GM18526 (cell line): ENCODE data around the gene EYA4.

ENCODE experiments used
- POLR2A ChIP-seq: IDR thresholded peaks from 3 replicates; pipeline ENCODE4 v1.6.1; 2011; ENCODE audit not compliant: insufficient read length; ENCODE audit errors: extremely low read depth

EYA4 gene

GRCh38 chr6:133350928-133351327 lies 109.8 kb downstream of the EYA4 start:
- no peak for TF ChIP-seq POLR2A

- no peak for TF ChIP-seq POLR2A
Measured at GRCh38 chr6:133352046-133352445, 110.9 kb downstream of the EYA4 start.

- TF ChIP-seq POLR2A: no peak
Measured at GRCh38 chr6:133353061-133353460, 111.9 kb downstream of the EYA4 start.

- TF ChIP-seq POLR2A: no peak
Measured at GRCh38 chr6:133355922-133356321, 114.8 kb downstream of the EYA4 start.

- TF ChIP-seq POLR2A: no peak
Measured at GRCh38 chr6:133358574-133359150, 117.5 kb downstream of the EYA4 start.

- no peak for TF ChIP-seq POLR2A
Measured at GRCh38 chr6:133359256-133359655, 118.1 kb downstream of the EYA4 start.

GRCh38 chr6:133359760-133360159 lies 118.6 kb downstream of the EYA4 start:
- TF ChIP-seq POLR2A: no peak

- TF ChIP-seq POLR2A: no peak
Measured at GRCh38 chr6:133360194-133360593, 119.0 kb downstream of the EYA4 start.

- TF ChIP-seq POLR2A: no peak
Measured at GRCh38 chr6:133362813-133363212, 121.7 kb downstream of the EYA4 start.

- no peak for TF ChIP-seq POLR2A
Measured at GRCh38 chr6:133368664-133369063, 127.5 kb downstream of the EYA4 start.

GRCh38 chr6:133369773-133370272 lies 128.7 kb downstream of the EYA4 start:
- no peak for TF ChIP-seq POLR2A

GRCh38 chr6:133376743-133377142 lies 135.6 kb downstream of the EYA4 start:
- no peak for TF ChIP-seq POLR2A

GRCh38 chr6:133377219-133377618 lies 136.1 kb downstream of the EYA4 start:
- no peak for TF ChIP-seq POLR2A

GRCh38 chr6:133380047-133380446 lies 138.9 kb downstream of the EYA4 start:
- TF ChIP-seq POLR2A: no peak

- TF ChIP-seq POLR2A: no peak
Measured at GRCh38 chr6:133380723-133381122, 139.6 kb downstream of the EYA4 start.

GRCh38 chr6:133388731-133389130 lies 147.6 kb downstream of the EYA4 start:
- TF ChIP-seq POLR2A: no peak

- TF ChIP-seq POLR2A: no peak
Measured at GRCh38 chr6:133390168-133390567, 149.0 kb downstream of the EYA4 start.
